Gastrocnemius medialis (tissue), 4 donors: Measurements from ENCODE around the gene SNCG. TPM values are rescaled to one million over a fixed set of nuclear protein-coding genes. Genes with fewer than 3 reads are reported as not detected.

ENCODE experiments used
- ATAC-seq, 2 donors: fragments of 150-250 bp; one replicate each; pipeline ENCODE4 v1.9.1; 2016
- DNase-seq, 2 donors: peaks; one replicate each; pipeline ENCODE4 v3.0.0-alpha.2; 2019
- H3K27ac ChIP-seq, 4 donors: fragments of 200-600 bp; sonication (generic); 1 replicate in 1 of 4; 2 replicates in 3 of 4; pipeline ENCODE4 v1.5.1; 2016 to 2018; ENCODE audit warnings: mild to moderate bottlenecking in 2 of 4, moderate library complexity in 1 of 4
- H3K27me3 ChIP-seq, 3 donors: fragments of 200-600 bp; sonication (generic) in 2 of 3; 1 replicate in 1 of 3; 2 replicates in 2 of 3; pipeline versions ENCODE4 v1.5.1 to v1.6.0; 2016 to 2019; ENCODE audit warnings: mild to moderate bottlenecking in 1 of 3, moderate library complexity in 1 of 3
- H3K36me3 ChIP-seq, 2 donors: fragments of 200-600 bp; sonication (generic) in 1 of 2; one replicate each; pipeline ENCODE4 v1.5.1; 2017 to 2018
- H3K4me1 ChIP-seq, 2 donors: fragments of 200-600 bp; sonication (generic) in 1 of 2; one replicate each; pipeline ENCODE4 v1.5.1; 2016 to 2017; ENCODE audit warnings: mild to moderate bottlenecking in 2 of 2
- H3K4me3 ChIP-seq, 4 donors: fragments of 200-600 bp; sonication (generic) in 3 of 4; 1 replicate in 1 of 4; 2 replicates in 3 of 4; pipeline ENCODE4 v1.5.1; 2016 to 2019; ENCODE audit warnings: mild to moderate bottlenecking in 2 of 4
- H3K9me3 ChIP-seq, 3 donors: fragments of 200-600 bp; sonication (generic) in 2 of 3; 1 replicate in 1 of 3; 2 replicates in 2 of 3; pipeline ENCODE4 v1.5.1; 2016 to 2019
- CTCF ChIP-seq, 5 experiments: fragments of 450-650 bp in 3 of 5; fragments of 200-600 bp in 2 of 5; sonication (generic) in 2 of 5; IDR thresholded peaks in 4 of 5; conservative IDR thresholded peaks in 1 of 5; 1 replicate in 4 of 5; 2 replicates in 1 of 5; pipeline ENCODE4 v1.5.1; 2016 to 2019; ENCODE audit warnings: antibody characterized with exemption in 5 of 5, mild to moderate bottlenecking in 3 of 5, moderate library complexity in 3 of 5
- POLR2A ChIP-seq, 2 donors: fragments of 450-650 bp; IDR thresholded peaks; one replicate each; pipeline ENCODE4 v1.6.1; 2017; ENCODE audit warnings: antibody characterized with exemption in 2 of 2, mild to moderate bottlenecking in 2 of 2, moderate library complexity in 2 of 2
- in situ Hi-C, 4 donors: fragments of 200-750 bp; cut with MboI; loops; one replicate each; pipeline versions ENCODE4 v1.15.0 to v1.8.0; 2017; ENCODE audit warnings: low sequenced_read_pairs in 4 of 4
- intact Hi-C: fragments of 100-400 bp; cut with DNase I; formaldehyde crosslinking; loops from one replicate; pipeline ENCODE4 v1.15.1; 2023; ENCODE audit warnings: low total_unique reads
- total RNA-seq, 4 donors: library from RNA; depleted of rRNA; stranded (reverse); fragments of >200 nt; gene quantifications; one replicate each; pipeline versions ENCODE4 v1.1.0 to v1.2.3, GENCODE V29; 2016

The SNCG gene
- total RNA-seq, 4 donors from 2014 or later: 2.0 to 9.9 (median 3.0) TPM

GRCh38 chr10:86956848-86957448 lies 1.5 kb upstream of the SNCG start:
- Histone ChIP-seq H3K36me3 (no peaks in the 10 kb centered on the region), H3K27ac (peak overlapping the region; percentile 72 to 79 (median 78)), H3K27me3 (no peaks in the 10 kb centered on the region), H3K4me1 (peaks cover 8 to 24% of the 10 kb centered on the region in 2 donors), H3K4me3 (peak overlapping the region; percentile 32 to 55 (median 46)), H3K9me3 (no peaks in the 10 kb centered on the region)
- intact Hi-C loops: no loop called here
- in situ Hi-C loops: no loop called here
- TF ChIP-seq POLR2A (IDR thresholded peaks at IDR 0.05) (no peak), CTCF (IDR thresholded peaks at IDR 0.05 in 4 of 5, conservative IDR thresholded peaks at IDR 0.05 in 1 of 5) (no peak)
- DNase-seq (no peak), ATAC-seq (no peak)

- Histone ChIP-seq H3K27ac (peak within 1 kb of the TSS; percentile 72 to 79 (median 78)), H3K4me1 (peaks cover 8 to 24% of the 10 kb centered on the region in 2 donors), H3K4me3 (peak within 1 kb of the TSS; percentile 32 to 55 (median 46)), H3K27me3 (no peaks in the 10 kb centered on the region), H3K36me3 (no peaks in the 10 kb centered on the region), H3K9me3 (no peaks in the 10 kb centered on the region)
- no peak for DNase-seq
- TF ChIP-seq POLR2A (IDR thresholded peaks at IDR 0.05): peak in 1 of 2 donors; percentile 30
- TF ChIP-seq CTCF (IDR thresholded peaks at IDR 0.05 in 4 of 5, conservative IDR thresholded peaks at IDR 0.05 in 1 of 5): no peak
- in situ Hi-C loops: no loop called here
- ATAC-seq: peak; percentile 10 to 37
- intact Hi-C loops: no loop called here
These were observed 806 bp upstream of the SNCG start, which contains the start of gene MMRN2 for GRCh38 chr10:86957471-86958115. MMRN2 (minus strand) TSS chr10:86957615; CDS start chr10:86957541, 74 bp downstream.

- Histone ChIP-seq H3K36me3 (no peaks in the 10 kb centered on the region), H3K9me3 (no peaks in the 10 kb centered on the region), H3K4me1 (peaks cover 8 to 15% of the 10 kb centered on the region in 2 donors), H3K27ac (peak overlapping the region; percentile 72 to 79 (median 78)), H3K27me3 (no peaks in the 10 kb centered on the region), H3K4me3 (peak overlapping the region; percentile 28 to 55 (median 45))
- in situ Hi-C loops: no loop called here
- DNase-seq: no peak
- ATAC-seq: peak; percentile 20 to 23
- TF ChIP-seq CTCF (IDR thresholded peaks at IDR 0.05 in 4 of 5, conservative IDR thresholded peaks at IDR 0.05 in 1 of 5) (no peak), POLR2A (IDR thresholded peaks at IDR 0.05) (peak in 1 of 2 donors; percentile 20)
- intact Hi-C loops: no loop called here
These were observed 720 bp downstream of the SNCG start for GRCh38 chr10:86958901-86959736.

GRCh38 chr10:86959737-86960002 lies 1.3 kb downstream of the SNCG start:
- Histone ChIP-seq H3K4me3 (peak overlapping the region; percentile 26 to 55 (median 40)), H3K27me3 (no peaks in the 10 kb centered on the region), H3K36me3 (no peaks in the 10 kb centered on the region), H3K9me3 (no peaks in the 10 kb centered on the region), H3K27ac (peak overlapping the region; percentile 72 to 79 (median 78)), H3K4me1 (peaks cover 8 to 9% of the 10 kb centered on the region in 2 donors)
- ATAC-seq (no peak), DNase-seq (no peak)
- intact Hi-C loops (no loop called here), in situ Hi-C loops (no loop called here)
- TF ChIP-seq CTCF (IDR thresholded peaks at IDR 0.05 in 4 of 5, conservative IDR thresholded peaks at IDR 0.05 in 1 of 5) (no peak), POLR2A (IDR thresholded peaks at IDR 0.05) (no peak)
